HG03159 (cell line): ENCODE data around the gene HES7.

Source experiments
- ATAC-seq: cut with Tn5 transposase; IDR thresholded peaks from one replicate; pipeline ENCODE4 v1.9.1; 2021; ENCODE audit warnings: mild to moderate bottlenecking, moderate library complexity; ENCODE audit not compliant: unreplicated experiment

Gene HES7

GRCh38 chr17:8155231-8155995 is 31.5 kb upstream of the HES7 start:
- no peak for ATAC-seq

- no peak for ATAC-seq
Observed at GRCh38 chr17:8154608-8155155, 30.8 kb upstream of the HES7 start.

- no peak for ATAC-seq
Observed at GRCh38 chr17:8153957-8154607, 30.2 kb upstream of the HES7 start.

GRCh38 chr17:8153525-8153956 is 29.6 kb upstream of the HES7 start:
- ATAC-seq, result no peak

- no peak for ATAC-seq
Observed at GRCh38 chr17:8153031-8153451, 29.1 kb upstream of the HES7 start.

- ATAC-seq, result no peak
Observed at GRCh38 chr17:8152112-8152775, 28.3 kb upstream of the HES7 start, which contains the start of gene PER1. PER1 (minus strand) TSS chr17:8152404; CDS start chr17:8150706, 1,698 bp downstream.

- no peak for ATAC-seq
Observed at GRCh38 chr17:8151641-8152111, 27.8 kb upstream of the HES7 start.

GRCh38 chr17:8151120-8151640 is 27.3 kb upstream of the HES7 start:
- peak; percentile 44 for ATAC-seq

GRCh38 chr17:8150194-8151119 is 26.6 kb upstream of the HES7 start:
- no peak for ATAC-seq

GRCh38 chr17:8149419-8150193 is 25.7 kb upstream of the HES7 start:
- ATAC-seq, result no peak

- ATAC-seq, result no peak
Observed at GRCh38 chr17:8148560-8148959, 24.7 kb upstream of the HES7 start.

GRCh38 chr17:8147805-8148404 is 24.0 kb upstream of the HES7 start:
- ATAC-seq, result no peak

- no peak for ATAC-seq
Observed at GRCh38 chr17:8147141-8147804, 23.4 kb upstream of the HES7 start.

GRCh38 chr17:8146381-8147140 is 22.7 kb upstream of the HES7 start:
- ATAC-seq, result no peak

GRCh38 chr17:8145811-8146210 is 21.9 kb upstream of the HES7 start:
- ATAC-seq, result no peak

GRCh38 chr17:8144401-8145231 is 20.7 kb upstream of the HES7 start:
- ATAC-seq, result no peak
